ENCODE measurements around the gene CPNE4. TPM values are rescaled to one million over a fixed set of nuclear protein-coding genes. Genes with fewer than 3 reads are reported as not detected.

CPNE4 gene
- total and polyA plus RNA-seq, 9 of the 15 experiments (the other 6 are each of a cell fraction or from before 2014, with no cell fraction given), result not detected

DNA sequence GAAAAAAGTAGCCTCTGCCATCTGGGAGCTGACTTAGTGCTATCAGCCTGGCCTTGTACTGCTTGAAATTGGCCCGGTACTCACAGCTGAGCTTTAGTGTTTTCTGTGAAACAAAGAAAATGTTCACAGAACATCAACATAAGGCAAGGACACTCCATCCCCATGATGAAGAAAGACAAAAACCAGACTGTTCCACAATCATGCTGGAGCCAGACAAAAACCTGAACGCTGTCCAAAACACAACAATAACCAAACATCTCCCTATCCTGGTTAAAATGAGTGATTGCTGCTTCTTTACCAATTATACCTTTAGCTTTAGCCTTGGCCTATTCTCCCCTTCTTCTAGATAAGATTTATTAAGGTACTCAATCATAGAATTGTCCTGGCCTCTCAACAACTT lies 153.9 kb downstream of the CPNE4 start:
- in situ Hi-C loops (cut with MboI), result no loop called here

More for the DNA sequence above, 153.9 kb downstream of the CPNE4 start:
- ATAC-seq (no peak), FAIRE-seq (no peak), DNase-seq (ENCODE audit: extremely low read depth in 1 of 4, low spot score in 3 of 4) (no peak)
- no peak overlapping the region for H2AFZ ChIP-seq (ENCODE audit: low read depth, low read length)
- H3K79me2 ChIP-seq (ENCODE audit: control insufficient read depth, insufficient read depth, low read length), result no peaks in the 10 kb centered on the region
- TF ChIP-seq, protein P1, sequence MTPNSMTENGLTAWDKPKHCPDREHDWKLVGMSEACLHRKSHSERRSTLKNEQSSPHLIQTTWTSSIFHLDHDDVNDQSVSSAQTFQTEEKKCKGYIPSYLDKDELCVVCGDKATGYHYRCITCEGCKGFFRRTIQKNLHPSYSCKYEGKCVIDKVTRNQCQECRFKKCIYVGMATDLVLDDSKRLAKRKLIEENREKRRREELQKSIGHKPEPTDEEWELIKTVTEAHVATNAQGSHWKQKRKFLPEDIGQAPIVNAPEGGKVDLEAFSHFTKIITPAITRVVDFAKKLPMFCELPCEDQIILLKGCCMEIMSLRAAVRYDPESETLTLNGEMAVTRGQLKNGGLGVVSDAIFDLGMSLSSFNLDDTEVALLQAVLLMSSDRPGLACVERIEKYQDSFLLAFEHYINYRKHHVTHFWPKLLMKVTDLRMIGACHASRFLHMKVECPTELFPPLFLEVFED (CRISPR knock-in tag; conservative IDR thresholded peaks at IDR 0.05), result no peak
- TF ChIP-seq MTA2 (IDR thresholded peaks at IDR 0.05; ENCODE audit: low read depth) (no peak), ETS2 (tag; IDR thresholded peaks at IDR 0.05; ENCODE audit: borderline replicate concordance, poor library complexity, severe bottlenecking) (no peak), ZNF146 (CRISPR knock-in tag; IDR thresholded peaks at IDR 0.05; ENCODE audit: unreplicated experiment) (no peak), ZNF696 (CRISPR knock-in tag; conservative IDR thresholded peaks at IDR 0.05) (no peak)
- TF ChIP-seq, protein P2, sequence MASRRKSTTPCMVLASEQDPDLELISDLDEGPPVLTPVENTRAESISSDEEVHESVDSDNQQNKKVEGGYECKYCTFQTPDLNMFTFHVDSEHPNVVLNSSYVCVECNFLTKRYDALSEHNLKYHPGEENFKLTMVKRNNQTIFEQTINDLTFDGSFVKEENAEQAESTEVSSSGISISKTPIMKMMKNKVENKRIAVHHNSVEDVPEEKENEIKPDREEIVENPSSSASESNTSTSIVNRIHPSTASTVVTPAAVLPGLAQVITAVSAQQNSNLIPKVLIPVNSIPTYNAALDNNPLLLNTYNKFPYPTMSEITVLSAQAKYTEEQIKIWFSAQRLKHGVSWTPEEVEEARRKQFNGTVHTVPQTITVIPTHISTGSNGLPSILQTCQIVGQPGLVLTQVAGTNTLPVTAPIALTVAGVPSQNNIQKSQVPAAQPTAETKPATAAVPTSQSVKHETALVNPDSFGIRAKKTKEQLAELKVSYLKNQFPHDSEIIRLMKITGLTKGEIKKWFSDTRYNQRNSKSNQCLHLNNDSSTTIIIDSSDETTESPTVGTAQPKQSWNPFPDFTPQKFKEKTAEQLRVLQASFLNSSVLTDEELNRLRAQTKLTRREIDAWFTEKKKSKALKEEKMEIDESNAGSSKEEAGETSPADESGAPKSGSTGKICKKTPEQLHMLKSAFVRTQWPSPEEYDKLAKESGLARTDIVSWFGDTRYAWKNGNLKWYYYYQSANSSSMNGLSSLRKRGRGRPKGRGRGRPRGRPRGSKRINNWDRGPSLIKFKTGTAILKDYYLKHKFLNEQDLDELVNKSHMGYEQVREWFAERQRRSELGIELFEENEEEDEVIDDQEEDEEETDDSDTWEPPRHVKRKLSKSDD (conservative IDR thresholded peaks at IDR 0.05; ENCODE audit: low read length), result no peak
- TF ChIP-seq, protein P3, sequence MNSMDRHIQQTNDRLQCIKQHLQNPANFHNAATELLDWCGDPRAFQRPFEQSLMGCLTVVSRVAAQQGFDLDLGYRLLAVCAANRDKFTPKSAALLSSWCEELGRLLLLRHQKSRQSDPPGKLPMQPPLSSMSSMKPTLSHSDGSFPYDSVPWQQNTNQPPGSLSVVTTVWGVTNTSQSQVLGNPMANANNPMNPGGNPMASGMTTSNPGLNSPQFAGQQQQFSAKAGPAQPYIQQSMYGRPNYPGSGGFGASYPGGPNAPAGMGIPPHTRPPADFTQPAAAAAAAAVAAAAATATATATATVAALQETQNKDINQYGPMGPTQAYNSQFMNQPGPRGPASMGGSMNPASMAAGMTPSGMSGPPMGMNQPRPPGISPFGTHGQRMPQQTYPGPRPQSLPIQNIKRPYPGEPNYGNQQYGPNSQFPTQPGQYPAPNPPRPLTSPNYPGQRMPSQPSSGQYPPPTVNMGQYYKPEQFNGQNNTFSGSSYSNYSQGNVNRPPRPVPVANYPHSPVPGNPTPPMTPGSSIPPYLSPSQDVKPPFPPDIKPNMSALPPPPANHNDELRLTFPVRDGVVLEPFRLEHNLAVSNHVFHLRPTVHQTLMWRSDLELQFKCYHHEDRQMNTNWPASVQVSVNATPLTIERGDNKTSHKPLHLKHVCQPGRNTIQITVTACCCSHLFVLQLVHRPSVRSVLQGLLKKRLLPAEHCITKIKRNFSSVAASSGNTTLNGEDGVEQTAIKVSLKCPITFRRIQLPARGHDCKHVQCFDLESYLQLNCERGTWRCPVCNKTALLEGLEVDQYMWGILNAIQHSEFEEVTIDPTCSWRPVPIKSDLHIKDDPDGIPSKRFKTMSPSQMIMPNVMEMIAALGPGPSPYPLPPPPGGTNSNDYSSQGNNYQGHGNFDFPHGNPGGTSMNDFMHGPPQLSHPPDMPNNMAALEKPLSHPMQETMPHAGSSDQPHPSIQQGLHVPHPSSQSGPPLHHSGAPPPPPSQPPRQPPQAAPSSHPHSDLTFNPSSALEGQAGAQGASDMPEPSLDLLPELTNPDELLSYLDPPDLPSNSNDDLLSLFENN (IDR thresholded peaks at IDR 0.05; ENCODE audit: low read depth in 2 of 2, low read length in 2 of 2), result no peak
- 0% methylated on average over 2 of the region's 2 CpGs for WGBS (ENCODE audit: insufficient coverage, low coverage, missing lambda C conversion rate)
- H3K9me3 ChIP-seq (replicated peaks; ENCODE audit: control insufficient read depth, insufficient read depth, low read depth, low read length), result no peaks in the 10 kb centered on the region
- H3K4me3 ChIP-seq, result no peak overlapping the region
- H3K27ac ChIP-seq (ENCODE audit: extremely low read depth, low read depth, low read length), result no peak overlapping the region
- CTCF ChIA-PET (ENCODE audit: low intra/inter-chr PET ratio), result no interaction called here
- H3K9me1 ChIP-seq (ENCODE audit: control insufficient read depth, insufficient read depth, low read length), result no peaks in the 10 kb centered on the region
- BruUV-seq (replicated peaks), result no TSS peak
- POLR2A ChIA-PET, result no interaction called here
- H3K36me3 ChIP-seq (ENCODE audit: control insufficient read depth, insufficient read depth, low read length), result no peaks in the 10 kb centered on the region
- intact Hi-C loops (cut with micrococcal nuclease), result no loop called here
- H3K4me2 ChIP-seq (ENCODE audit: insufficient read depth, low read length), result no peak overlapping the region
- no peaks in the 10 kb centered on the region for H4K20me1 ChIP-seq (replicated peaks; ENCODE audit: control insufficient read depth, insufficient read depth, low read length)
- H3K27me3 ChIP-seq (ENCODE audit: control insufficient read depth in 2 of 2, insufficient read depth in 2 of 2, low read length in 2 of 2), result no peaks in the 10 kb centered on the region
- H3K4me1 ChIP-seq (replicated peaks in 1 of 2; ENCODE audit: control insufficient read depth in 2 of 2, insufficient read depth in 2 of 2, low read length in 2 of 2), result no peaks in the 10 kb centered on the region
- H3K9ac ChIP-seq (ENCODE audit: insufficient read depth in 1 of 2, low read depth in 2 of 2, low read length in 2 of 2), result no peak overlapping the region

Data from K562 (cell line).